Measurements from ENCODE around the gene TPP1.

TPP1 gene

GRCh38 chr11:6619004-6619745 is at the start of gene TPP1:
Gene TPP1 (minus strand): TSS chr11:6619422. CDS start chr11:6619400, 22 bp downstream.
- Histone ChIP-seq H3K27me3 (ENCODE audit: control insufficient read depth, insufficient read depth, low read length) (no peaks in the 10 kb centered on the region), H3K4me3 (ENCODE audit: low read depth, low read length) (peak within 1 kb of the TSS; percentile 85), H3K27ac (ENCODE audit: low read depth, low read length) (no peak within 1 kb of the TSS), H3K9ac (ENCODE audit: low read length) (peak within 1 kb of the TSS; percentile 84), H3K36me3 (ENCODE audit: control insufficient read depth, insufficient read depth, low read length) (peaks cover 16% of the 10 kb centered on the region), H3K4me1 (ENCODE audit: control insufficient read depth, insufficient read depth, low read length) (peaks cover 15% of the 10 kb centered on the region), H3K9me3 (ENCODE audit: control insufficient read depth, insufficient read depth, low read depth, low read length) (no peaks in the 10 kb centered on the region)

GRCh38 chr11:6667733-6668374 is 48.6 kb upstream of the TPP1 start:
- Histone ChIP-seq H3K27ac (ENCODE audit: low read depth, low read length) (no peak overlapping the region), H3K4me1 (ENCODE audit: control insufficient read depth, insufficient read depth, low read length) (0 out of 2 replicates have a peak, but pooled peaks cover 2% of the 10 kb centered on the region), H3K9ac (ENCODE audit: low read length) (no peak overlapping the region), H3K9me3 (ENCODE audit: control insufficient read depth, insufficient read depth, low read depth, low read length) (no peaks in the 10 kb centered on the region), H3K36me3 (ENCODE audit: control insufficient read depth, insufficient read depth, low read length) (no peaks in the 10 kb centered on the region), H3K27me3 (ENCODE audit: control insufficient read depth, insufficient read depth, low read length) (no peaks in the 10 kb centered on the region), H3K4me3 (ENCODE audit: low read depth, low read length) (no peak overlapping the region)

- Histone ChIP-seq H3K36me3 (ENCODE audit: control insufficient read depth, insufficient read depth, low read length) (no peaks in the 10 kb centered on the region), H3K4me1 (ENCODE audit: control insufficient read depth, insufficient read depth, low read length) (0 out of 2 replicates have a peak, but pooled peaks cover 2% of the 10 kb centered on the region), H3K27me3 (ENCODE audit: control insufficient read depth, insufficient read depth, low read length) (no peaks in the 10 kb centered on the region), H3K9ac (ENCODE audit: low read length) (no peak overlapping the region), H3K4me3 (ENCODE audit: low read depth, low read length) (no peak overlapping the region), H3K27ac (ENCODE audit: low read depth, low read length) (no peak overlapping the region), H3K9me3 (ENCODE audit: control insufficient read depth, insufficient read depth, low read depth, low read length) (no peaks in the 10 kb centered on the region)
Measured at GRCh38 chr11:6666302-6667183, 47.3 kb upstream of the TPP1 start.

DNA sequence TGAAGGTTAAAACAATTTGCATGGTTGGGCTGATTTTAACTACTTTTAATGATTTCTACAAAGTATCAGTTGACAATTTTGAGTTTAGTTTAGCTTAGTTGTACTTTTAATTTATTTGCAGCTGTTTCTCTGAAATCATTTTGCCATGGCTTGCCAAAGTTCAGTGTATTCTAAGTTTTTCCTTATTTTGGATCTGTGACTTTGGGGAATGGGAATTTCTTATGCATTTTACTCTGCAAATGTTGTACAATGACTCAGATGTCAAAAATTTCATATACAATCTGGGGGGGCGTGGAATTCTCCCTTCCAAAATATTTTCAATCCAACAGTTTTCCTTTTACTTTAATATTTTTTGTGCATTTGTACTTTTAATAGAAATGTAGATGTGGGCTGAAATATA is 45.3 kb upstream of the TPP1 start:
- Histone ChIP-seq H3K4me1 (ENCODE audit: control insufficient read depth, insufficient read depth, low read length) (0 out of 2 replicates have a peak, but pooled peaks cover 2% of the 10 kb centered on the region), H3K27me3 (ENCODE audit: control insufficient read depth, insufficient read depth, low read length) (no peaks in the 10 kb centered on the region), H3K9ac (ENCODE audit: low read length) (no peak overlapping the region), H3K36me3 (ENCODE audit: control insufficient read depth, insufficient read depth, low read length) (no peaks in the 10 kb centered on the region), H3K9me3 (ENCODE audit: control insufficient read depth, insufficient read depth, low read depth, low read length) (no peaks in the 10 kb centered on the region), H3K4me3 (ENCODE audit: low read depth, low read length) (no peak overlapping the region), H3K27ac (ENCODE audit: low read depth, low read length) (no peak overlapping the region)

GRCh38 chr11:6663794-6664469 is 44.7 kb upstream of the TPP1 start:
- no peaks in the 10 kb centered on the region for H3K36me3 ChIP-seq (ENCODE audit: control insufficient read depth, insufficient read depth, low read length)
- H3K27ac ChIP-seq (ENCODE audit: low read depth, low read length), result no peak overlapping the region
- no peak overlapping the region for H3K9ac ChIP-seq (ENCODE audit: low read length)
- H3K4me3 ChIP-seq (ENCODE audit: low read depth, low read length), result no peak overlapping the region
- H3K4me1 ChIP-seq (ENCODE audit: control insufficient read depth, insufficient read depth, low read length), result 0 out of 2 replicates have a peak, but pooled peaks cover 2% of the 10 kb centered on the region
- H3K27me3 ChIP-seq (ENCODE audit: control insufficient read depth, insufficient read depth, low read length), result no peaks in the 10 kb centered on the region
- H3K9me3 ChIP-seq (ENCODE audit: control insufficient read depth, insufficient read depth, low read depth, low read length), result no peaks in the 10 kb centered on the region

GRCh38 chr11:6660712-6661111 is 41.5 kb upstream of the TPP1 start:
- Histone ChIP-seq H3K4me1 (ENCODE audit: control insufficient read depth, insufficient read depth, low read length) (peaks cover 11% of the 10 kb centered on the region; the same call in 1 of the 2 replicates), H3K36me3 (ENCODE audit: control insufficient read depth, insufficient read depth, low read length) (no peaks in the 10 kb centered on the region), H3K4me3 (ENCODE audit: low read depth, low read length) (no peak overlapping the region), H3K9ac (ENCODE audit: low read length) (no peak overlapping the region), H3K27me3 (ENCODE audit: control insufficient read depth, insufficient read depth, low read length) (peaks cover 28% of the 10 kb centered on the region), H3K27ac (ENCODE audit: low read depth, low read length) (no peak overlapping the region), H3K9me3 (ENCODE audit: control insufficient read depth, insufficient read depth, low read depth, low read length) (no peaks in the 10 kb centered on the region)

GRCh38 chr11:6658647-6659046 is 39.4 kb upstream of the TPP1 start:
- Histone ChIP-seq H3K36me3 (ENCODE audit: control insufficient read depth, insufficient read depth, low read length) (no peaks in the 10 kb centered on the region), H3K27me3 (ENCODE audit: control insufficient read depth, insufficient read depth, low read length) (peaks cover 43% of the 10 kb centered on the region), H3K4me3 (ENCODE audit: low read depth, low read length) (no peak overlapping the region), H3K27ac (ENCODE audit: low read depth, low read length) (no peak overlapping the region), H3K4me1 (ENCODE audit: control insufficient read depth, insufficient read depth, low read length) (peaks cover 11% of the 10 kb centered on the region; the same call in 1 of the 2 replicates), H3K9me3 (ENCODE audit: control insufficient read depth, insufficient read depth, low read depth, low read length) (no peaks in the 10 kb centered on the region), H3K9ac (ENCODE audit: low read length) (no peak overlapping the region)

GRCh38 chr11:6657346-6657745 is 38.1 kb upstream of the TPP1 start:
- H3K4me3 ChIP-seq (ENCODE audit: low read depth, low read length), result no peak overlapping the region
- H3K27me3 ChIP-seq (ENCODE audit: control insufficient read depth, insufficient read depth, low read length), result peaks cover 53% of the 10 kb centered on the region
- H3K9me3 ChIP-seq (ENCODE audit: control insufficient read depth, insufficient read depth, low read depth, low read length), result no peaks in the 10 kb centered on the region
- no peaks in the 10 kb centered on the region for H3K36me3 ChIP-seq (ENCODE audit: control insufficient read depth, insufficient read depth, low read length)
- H3K9ac ChIP-seq (ENCODE audit: low read length), result no peak overlapping the region
- no peak overlapping the region for H3K27ac ChIP-seq (ENCODE audit: low read depth, low read length)
- H3K4me1 ChIP-seq (ENCODE audit: control insufficient read depth, insufficient read depth, low read length), result peaks cover 11% of the 10 kb centered on the region; the same call in 1 of the 2 replicates

DNA sequence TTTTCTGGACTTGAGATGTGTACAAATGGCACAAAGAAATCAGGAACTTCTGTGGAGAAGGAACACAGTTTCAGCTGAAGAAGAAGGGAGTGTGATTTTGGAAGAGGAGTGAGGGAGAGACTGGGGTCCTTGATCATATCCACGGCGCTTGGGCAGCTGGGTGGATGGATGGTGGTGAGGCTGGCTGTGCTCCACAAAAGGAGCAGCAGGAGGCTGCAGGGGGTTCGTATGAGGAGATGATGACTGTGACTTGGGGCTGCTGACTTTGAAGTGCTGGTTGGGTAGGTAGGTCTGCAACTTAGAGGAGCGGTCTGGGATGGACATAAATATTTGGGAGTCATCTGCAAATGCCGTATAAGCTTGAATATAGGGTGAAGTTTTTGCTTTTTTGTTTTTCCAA is 37.7 kb upstream of the TPP1 start:
- peaks cover 11% of the 10 kb centered on the region; the same call in 1 of the 2 replicates for H3K4me1 ChIP-seq (ENCODE audit: control insufficient read depth, insufficient read depth, low read length)
- H3K9ac ChIP-seq (ENCODE audit: low read length), result no peak overlapping the region
- no peaks in the 10 kb centered on the region for H3K36me3 ChIP-seq (ENCODE audit: control insufficient read depth, insufficient read depth, low read length)
- H3K27me3 ChIP-seq (ENCODE audit: control insufficient read depth, insufficient read depth, low read length), result peaks cover 55% of the 10 kb centered on the region
- H3K27ac ChIP-seq (ENCODE audit: low read depth, low read length), result no peak overlapping the region
- no peaks in the 10 kb centered on the region for H3K9me3 ChIP-seq (ENCODE audit: control insufficient read depth, insufficient read depth, low read depth, low read length)
- H3K4me3 ChIP-seq (ENCODE audit: low read depth, low read length), result peak overlapping the region; percentile 90

DNA sequence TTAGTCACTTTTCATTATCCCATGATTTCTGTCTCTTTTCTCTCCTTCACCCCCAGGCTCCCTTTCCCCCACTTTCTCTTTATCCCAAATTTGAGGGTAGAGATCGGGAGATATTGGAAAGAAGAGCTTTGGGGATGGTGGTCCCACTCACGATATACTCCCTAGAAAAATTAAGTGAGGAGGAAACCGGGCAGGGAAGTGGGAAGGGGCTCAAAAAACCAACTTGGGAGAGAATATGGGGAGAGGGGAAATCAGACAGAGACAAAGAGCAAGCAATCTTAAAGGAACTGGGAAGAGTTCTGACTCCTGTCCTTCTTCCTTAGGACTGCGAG is 37.3 kb upstream of the TPP1 start:
- Histone ChIP-seq H3K4me3 (ENCODE audit: low read depth, low read length) (peak overlapping the region; percentile 90), H3K27me3 (ENCODE audit: control insufficient read depth, insufficient read depth, low read length) (peaks cover 55% of the 10 kb centered on the region), H3K4me1 (ENCODE audit: control insufficient read depth, insufficient read depth, low read length) (peaks cover 11% of the 10 kb centered on the region; the same call in 1 of the 2 replicates), H3K9ac (ENCODE audit: low read length) (no peak overlapping the region), H3K9me3 (ENCODE audit: control insufficient read depth, insufficient read depth, low read depth, low read length) (no peaks in the 10 kb centered on the region), H3K36me3 (ENCODE audit: control insufficient read depth, insufficient read depth, low read length) (no peaks in the 10 kb centered on the region), H3K27ac (ENCODE audit: low read depth, low read length) (no peak overlapping the region)

All from HUES6 (cell line).